ENCODE data around the gene TAGLN.

The TAGLN gene

GRCh38 chr11:117195761-117196160 is 3.4 kb upstream of the TAGLN start:
- no peak for DNase-seq (ENCODE audit: low read depth, low spot score)
- no peaks in the 10 kb centered on the region for H3K27me3 ChIP-seq (ENCODE audit: control insufficient read depth, insufficient read depth, low read length)
- H3K4me1 ChIP-seq (ENCODE audit: control insufficient read depth, insufficient read depth, low read length) = peaks cover 5% of the 10 kb centered on the region; the same call in 1 of the 2 replicates
- H3K27ac ChIP-seq (ENCODE audit: low read length) = no peak overlapping the region
- peaks cover 4% of the 10 kb centered on the region; the same call in 1 of the 2 replicates for H3K36me3 ChIP-seq (ENCODE audit: control insufficient read depth, insufficient read depth, low read length)
- no peak overlapping the region for H3K4me3 ChIP-seq (ENCODE audit: low read length)
- no CpG with 5 or more reads among the region's 19 CpGs for WGBS (ENCODE audit: insufficient coverage, insufficient read length)
- H3K9me3 ChIP-seq (ENCODE audit: control insufficient read depth, insufficient read depth, low read length) = no peaks in the 10 kb centered on the region

GRCh38 chr11:117197006-117197405 is 2.2 kb upstream of the TAGLN start:
- no CpG with 5 or more reads among the region's 7 CpGs for WGBS (ENCODE audit: insufficient coverage, insufficient read length)
- Histone ChIP-seq H3K9me3 (ENCODE audit: control insufficient read depth, insufficient read depth, low read length) (no peaks in the 10 kb centered on the region), H3K4me1 (ENCODE audit: control insufficient read depth, insufficient read depth, low read length) (peaks cover 5% of the 10 kb centered on the region; the same call in 1 of the 2 replicates), H3K36me3 (ENCODE audit: control insufficient read depth, insufficient read depth, low read length) (peaks cover 4% of the 10 kb centered on the region; the same call in 1 of the 2 replicates), H3K27me3 (ENCODE audit: control insufficient read depth, insufficient read depth, low read length) (no peaks in the 10 kb centered on the region), H3K27ac (ENCODE audit: low read length) (no peak overlapping the region), H3K4me3 (ENCODE audit: low read length) (no peak overlapping the region)
- DNase-seq (ENCODE audit: low read depth, low spot score) = no peak

DNA sequence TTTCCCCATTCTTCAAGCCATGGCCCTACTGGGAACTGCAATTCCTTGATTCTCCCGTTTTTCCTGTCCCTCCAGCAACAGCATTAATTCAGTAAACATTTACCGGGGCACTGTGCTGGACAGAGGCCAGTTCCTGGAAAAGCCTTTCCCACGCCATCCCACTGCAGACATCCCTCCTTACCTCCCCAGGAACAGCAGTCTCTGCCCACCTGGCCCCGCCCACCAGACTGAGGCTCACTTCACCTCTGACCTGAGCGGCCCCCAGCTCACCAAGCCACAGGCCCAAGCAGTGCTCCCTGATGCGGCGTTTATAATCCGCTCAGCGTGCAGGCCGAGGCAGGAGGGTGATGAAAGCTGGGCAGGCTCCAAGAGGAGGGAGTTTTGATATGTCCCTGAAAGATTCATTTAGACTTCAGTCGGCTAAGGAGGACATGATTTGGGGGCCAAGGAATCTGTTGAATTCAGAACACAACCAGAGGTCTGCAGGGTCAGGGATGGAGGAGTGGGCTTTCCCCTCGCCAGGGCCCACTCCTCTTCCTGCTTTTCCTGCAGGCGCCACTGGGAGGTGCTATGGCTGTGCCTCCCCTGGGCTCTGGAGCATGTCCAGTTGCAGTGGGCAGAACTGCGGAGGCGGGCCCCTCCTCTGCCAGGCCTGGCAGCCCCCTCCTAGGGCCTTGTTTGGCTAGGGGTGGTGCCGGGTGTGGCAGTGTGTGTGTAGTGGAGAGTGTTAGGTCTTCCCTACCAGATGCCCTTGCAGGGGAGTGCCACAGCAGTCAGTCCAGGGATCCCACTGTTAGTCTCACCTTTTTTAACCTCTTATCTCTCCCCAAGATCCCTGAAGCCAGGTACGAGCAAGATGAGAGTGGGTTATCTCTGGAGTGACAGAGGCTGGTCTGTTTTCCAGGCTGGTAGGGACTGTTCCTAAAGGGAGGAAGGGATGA is 1.4 kb upstream of the TAGLN start:
- no peaks in the 10 kb centered on the region for H3K9me3 ChIP-seq (ENCODE audit: control insufficient read depth, insufficient read depth, low read length)

DNA sequence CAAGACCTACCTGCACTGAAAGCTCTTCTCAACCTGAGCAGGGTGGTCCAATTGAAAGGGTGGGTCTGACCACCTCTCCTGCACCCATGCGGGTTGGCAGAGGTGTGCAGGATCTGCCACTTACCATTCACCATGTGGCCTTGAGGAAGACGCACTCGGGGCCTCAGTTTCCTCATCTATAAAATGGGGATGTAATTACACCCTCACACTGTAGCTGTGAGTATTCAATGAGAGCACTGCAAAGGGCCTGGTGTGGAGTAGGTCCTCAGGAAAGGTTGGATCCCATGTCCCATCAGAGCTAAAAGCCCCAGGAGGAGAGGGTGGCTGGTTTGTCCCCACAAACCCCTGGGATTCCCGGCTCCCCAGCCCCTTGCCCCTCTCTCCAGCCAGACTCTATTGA is 557 bp upstream of the TAGLN start:
- no peaks in the 10 kb centered on the region for H3K9me3 ChIP-seq (ENCODE audit: control insufficient read depth, insufficient read depth, low read length)
- no peak for DNase-seq (ENCODE audit: low read depth, low spot score)
- H3K4me3 ChIP-seq (ENCODE audit: low read length) = peak overlapping the region; percentile 39; the same call in 1 of the 2 replicates
- no peak overlapping the region for H3K27ac ChIP-seq (ENCODE audit: low read length)
- H3K4me1 ChIP-seq (ENCODE audit: control insufficient read depth, insufficient read depth, low read length) = peaks cover 5% of the 10 kb centered on the region; the same call in 1 of the 2 replicates
- no peaks in the 10 kb centered on the region for H3K27me3 ChIP-seq (ENCODE audit: control insufficient read depth, insufficient read depth, low read length)
- no CpG with 5 or more reads among the region's 4 CpGs for WGBS (ENCODE audit: insufficient coverage, insufficient read length)
- no peaks in the 10 kb centered on the region; the same call in 1 of the 2 replicates for H3K36me3 ChIP-seq (ENCODE audit: control insufficient read depth, insufficient read depth, low read length)

More for the DNA sequence above, 1.4 kb upstream of the TAGLN start:
- DNase-seq (ENCODE audit: low read depth, low spot score) = peak; percentile 50
- Histone ChIP-seq H3K4me1 (ENCODE audit: control insufficient read depth, insufficient read depth, low read length) (peaks cover 5% of the 10 kb centered on the region; the same call in 1 of the 2 replicates), H3K36me3 (ENCODE audit: control insufficient read depth, insufficient read depth, low read length) (no peaks in the 10 kb centered on the region), H3K27me3 (ENCODE audit: control insufficient read depth, insufficient read depth, low read length) (no peaks in the 10 kb centered on the region), H3K27ac (ENCODE audit: low read length) (no peak overlapping the region), H3K4me3 (ENCODE audit: low read length) (no peak overlapping the region)
- WGBS (ENCODE audit: insufficient coverage, insufficient read length) = no CpG with 5 or more reads among the region's 17 CpGs

DNA sequence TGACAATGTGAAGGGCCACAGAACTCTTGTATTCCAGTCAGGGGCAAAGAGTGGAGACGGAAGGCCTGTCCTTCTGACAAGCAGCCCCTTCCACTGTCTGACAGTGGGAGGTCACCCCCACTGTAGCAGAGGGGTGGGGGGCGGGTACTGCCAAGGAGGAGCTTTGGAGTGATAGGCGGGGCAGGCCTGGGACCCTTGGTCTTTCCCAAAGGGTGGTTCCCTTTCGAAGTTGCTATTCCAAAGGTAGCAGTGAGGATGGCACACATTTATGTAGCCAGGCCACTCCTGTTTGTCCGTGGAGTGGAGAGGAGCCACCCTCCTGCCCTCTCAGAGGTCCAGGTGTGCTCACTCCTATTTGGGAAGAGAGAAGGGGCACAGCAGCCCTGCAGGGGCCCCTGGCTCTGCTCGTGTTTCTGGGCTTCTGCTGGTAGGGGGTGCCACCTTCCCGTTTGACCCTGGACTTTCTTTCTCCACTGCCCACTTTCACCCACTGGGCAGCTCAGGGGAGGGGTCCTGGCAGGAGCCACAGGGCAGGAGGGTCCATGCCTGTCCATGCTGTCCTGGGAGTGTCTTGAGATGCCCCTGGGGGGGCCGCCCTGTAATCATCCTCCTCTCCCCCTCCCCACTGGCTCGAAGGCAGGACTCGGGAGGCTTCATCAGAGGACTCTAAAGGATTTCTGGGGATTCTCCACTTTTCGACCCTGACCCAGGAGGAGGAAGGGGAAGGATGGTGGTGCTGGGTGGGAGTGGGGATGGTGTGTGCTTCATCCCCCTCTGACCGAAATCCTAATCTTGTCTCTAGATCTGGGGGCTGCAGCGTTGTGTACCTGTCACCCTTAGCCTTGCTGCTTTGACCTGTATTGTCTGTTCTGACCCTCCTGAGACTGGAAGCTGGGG is 994 bp downstream of the TAGLN start:
- Histone ChIP-seq H3K4me3 (ENCODE audit: low read length) (peak overlapping the region; percentile 39; the same call in 1 of the 2 replicates), H3K27me3 (ENCODE audit: control insufficient read depth, insufficient read depth, low read length) (no peaks in the 10 kb centered on the region), H3K4me1 (ENCODE audit: control insufficient read depth, insufficient read depth, low read length) (peaks cover 5% of the 10 kb centered on the region; the same call in 1 of the 2 replicates), H3K9me3 (ENCODE audit: control insufficient read depth, insufficient read depth, low read length) (no peaks in the 10 kb centered on the region), H3K36me3 (ENCODE audit: control insufficient read depth, insufficient read depth, low read length) (peaks cover 2% of the 10 kb centered on the region; the same call in 1 of the 2 replicates), H3K27ac (ENCODE audit: low read length) (no peak overlapping the region)
- WGBS (ENCODE audit: insufficient coverage, insufficient read length) = no CpG with 5 or more reads among the region's 13 CpGs
- no peak for DNase-seq (ENCODE audit: low read depth, low spot score)

DNA sequence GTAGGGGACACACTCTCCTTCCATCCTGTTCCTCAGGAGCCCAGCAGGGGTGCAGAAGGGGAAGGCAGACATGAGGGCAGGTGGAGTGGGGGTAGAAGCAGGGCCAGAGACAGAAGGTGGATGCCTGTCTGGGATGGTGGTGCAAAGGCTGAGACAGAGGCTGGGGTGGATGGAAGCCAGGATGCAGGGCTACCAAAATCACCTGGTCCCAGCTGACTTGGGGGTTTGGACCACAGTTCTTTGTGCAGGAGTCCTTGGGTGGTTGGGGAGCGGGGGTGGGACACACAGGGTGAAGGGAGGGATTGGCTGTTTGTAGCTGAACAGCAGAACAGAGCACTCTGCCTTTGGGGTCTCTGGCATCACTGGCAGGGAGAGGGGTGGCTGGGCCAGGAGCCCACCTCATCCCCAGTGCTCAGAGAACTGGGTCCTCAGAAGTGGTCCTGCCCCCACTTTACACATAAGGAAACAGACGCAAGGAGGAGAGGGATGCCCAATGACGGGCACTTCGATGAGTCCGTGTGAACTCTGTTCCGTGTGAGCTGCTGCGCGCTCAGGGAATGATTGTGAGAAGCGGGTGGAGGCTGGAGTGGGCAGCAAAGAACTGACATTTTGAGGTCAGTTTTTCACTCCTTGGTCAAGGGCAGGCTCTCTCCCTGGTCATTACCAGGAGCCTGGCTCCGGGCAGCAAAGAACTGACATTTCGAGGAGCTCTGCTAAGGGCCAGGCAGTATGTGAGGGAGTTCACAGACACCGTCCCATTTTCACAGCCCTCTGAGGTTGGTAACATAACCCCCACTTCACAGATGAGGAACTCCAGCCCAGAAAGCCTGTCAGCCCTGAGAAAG is 1.9 kb downstream of the TAGLN start:
- no peak for DNase-seq (ENCODE audit: low read depth, low spot score)
- H3K36me3 ChIP-seq (ENCODE audit: control insufficient read depth, insufficient read depth, low read length) = peaks cover 3% of the 10 kb centered on the region; the same call in 1 of the 2 replicates

GRCh38 chr11:117201658-117202305 is 2.6 kb downstream of the TAGLN start:
- H3K27ac ChIP-seq (ENCODE audit: low read length) = no peak overlapping the region
- DNase-seq (ENCODE audit: low read depth, low spot score) = no peak
- H3K4me3 ChIP-seq (ENCODE audit: low read length) = no peak overlapping the region
- no CpG with 5 or more reads among the region's 14 CpGs for WGBS (ENCODE audit: insufficient coverage, insufficient read length)
- H3K27me3 ChIP-seq (ENCODE audit: control insufficient read depth, insufficient read depth, low read length) = no peaks in the 10 kb centered on the region
- H3K4me1 ChIP-seq (ENCODE audit: control insufficient read depth, insufficient read depth, low read length) = peaks cover 5% of the 10 kb centered on the region; the same call in 1 of the 2 replicates
- H3K9me3 ChIP-seq (ENCODE audit: control insufficient read depth, insufficient read depth, low read length) = no peaks in the 10 kb centered on the region
- peaks cover 5% of the 10 kb centered on the region; the same call in 1 of the 2 replicates for H3K36me3 ChIP-seq (ENCODE audit: control insufficient read depth, insufficient read depth, low read length)

More for the DNA sequence above, 1.9 kb downstream of the TAGLN start:
- Histone ChIP-seq H3K27me3 (ENCODE audit: control insufficient read depth, insufficient read depth, low read length) (no peaks in the 10 kb centered on the region), H3K27ac (ENCODE audit: low read length) (no peak overlapping the region), H3K9me3 (ENCODE audit: control insufficient read depth, insufficient read depth, low read length) (no peaks in the 10 kb centered on the region), H3K4me3 (ENCODE audit: low read length) (peak overlapping the region; percentile 3; the same call in 1 of the 2 replicates), H3K4me1 (ENCODE audit: control insufficient read depth, insufficient read depth, low read length) (peaks cover 5% of the 10 kb centered on the region; the same call in 1 of the 2 replicates)
- no CpG with 5 or more reads among the region's 12 CpGs for WGBS (ENCODE audit: insufficient coverage, insufficient read length)

DNA sequence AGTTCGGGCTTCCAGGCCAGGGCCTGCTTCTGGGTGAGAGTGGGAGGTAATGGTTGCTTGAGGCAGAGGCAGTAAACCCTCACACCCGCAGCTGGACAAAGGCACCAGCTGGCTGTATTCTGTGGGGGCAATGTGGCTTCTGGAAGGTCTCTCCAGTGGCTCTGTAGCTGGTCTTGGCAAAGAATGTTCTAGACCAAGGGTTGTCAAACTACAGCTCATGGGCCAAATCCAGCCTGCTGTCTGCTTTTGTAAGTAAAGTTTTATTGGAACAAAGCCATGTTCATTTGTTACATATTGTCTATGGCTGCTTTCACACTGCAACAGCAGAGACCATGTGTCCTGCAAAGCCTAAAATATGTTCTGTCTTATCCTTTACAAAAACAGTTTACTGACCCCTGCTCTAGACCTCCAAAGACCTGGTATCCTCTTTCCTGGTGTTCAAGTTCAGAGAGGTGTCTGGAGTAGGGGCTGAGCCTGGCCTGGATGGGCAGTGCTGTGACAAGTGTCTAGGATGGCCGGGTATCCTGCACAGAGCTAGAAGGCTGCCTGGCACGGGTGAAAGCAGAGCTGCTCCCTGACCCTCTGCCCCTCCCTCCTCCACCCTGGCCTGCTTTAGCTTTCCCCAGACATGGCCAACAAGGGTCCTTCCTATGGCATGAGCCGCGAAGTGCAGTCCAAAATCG is 3.4 kb downstream of the TAGLN start:
- Histone ChIP-seq H3K27ac (ENCODE audit: low read length) (no peak overlapping the region), H3K36me3 (ENCODE audit: control insufficient read depth, insufficient read depth, low read length) (peaks cover 5% of the 10 kb centered on the region; the same call in 1 of the 2 replicates), H3K4me1 (ENCODE audit: control insufficient read depth, insufficient read depth, low read length) (peaks cover 5% of the 10 kb centered on the region; the same call in 1 of the 2 replicates), H3K9me3 (ENCODE audit: control insufficient read depth, insufficient read depth, low read length) (no peaks in the 10 kb centered on the region), H3K27me3 (ENCODE audit: control insufficient read depth, insufficient read depth, low read length) (no peaks in the 10 kb centered on the region), H3K4me3 (ENCODE audit: low read length) (no peak overlapping the region)
- WGBS (ENCODE audit: insufficient coverage, insufficient read length) = no CpG with 5 or more reads among the region's 7 CpGs
- DNase-seq (ENCODE audit: low read depth, low spot score) = no peak

GRCh38 chr11:117203069-117203407 is 3.9 kb downstream of the TAGLN start:
- H3K4me1 ChIP-seq (ENCODE audit: control insufficient read depth, insufficient read depth, low read length) = peaks cover 5% of the 10 kb centered on the region; the same call in 1 of the 2 replicates
- H3K9me3 ChIP-seq (ENCODE audit: control insufficient read depth, insufficient read depth, low read length) = no peaks in the 10 kb centered on the region
- H3K27ac ChIP-seq (ENCODE audit: low read length) = no peak overlapping the region
- no CpG with 5 or more reads among the region's 10 CpGs for WGBS (ENCODE audit: insufficient coverage, insufficient read length)
- peaks cover 5% of the 10 kb centered on the region; the same call in 1 of the 2 replicates for H3K36me3 ChIP-seq (ENCODE audit: control insufficient read depth, insufficient read depth, low read length)
- no peak for DNase-seq (ENCODE audit: low read depth, low spot score)
- no peak overlapping the region for H3K4me3 ChIP-seq (ENCODE audit: low read length)
- H3K27me3 ChIP-seq (ENCODE audit: control insufficient read depth, insufficient read depth, low read length) = no peaks in the 10 kb centered on the region

Data from iPS DF 6.9 (cell line).